ENCODE results near the gene KRT82.

GRCh38 chr12:52407918-52408317 lies 1.8 kb upstream of the KRT82 start:
- TF ChIP-seq CTCF (IDR thresholded peaks at IDR 0.05) (no peak), POLR2AphosphoS5 (IDR thresholded peaks at IDR 0.05; ENCODE audit: insufficient read depth in 1 of 2, low read depth in 1 of 2) (no peak)

All from vagina (tissue), 2 donors.